Sigmoid colon (tissue), 7 donors: ENCODE results near the gene FLRT1. TPM values are rescaled to one million over a fixed set of nuclear protein-coding genes. Genes with fewer than 3 reads are reported as not detected.

Experiments used
- DNase-seq: peaks from one replicate; pipeline ENCODE4 v3.0.0-alpha.2; 2019
- H3K27ac ChIP-seq, 4 donors: fragments of 200-600 bp; sonication (generic); one replicate each; pipeline ENCODE4 v1.5.1; 2016 to 2019; ENCODE audit warnings: mild to moderate bottlenecking in 1 of 4
- H3K27me3 ChIP-seq, 3 donors: fragments of 200-600 bp; sonication (generic); one replicate each; pipeline ENCODE4 v1.5.1; 2019; ENCODE audit warnings: mild to moderate bottlenecking in 1 of 3
- H3K36me3 ChIP-seq, 4 donors: fragments of 200-600 bp; sonication (generic); one replicate each; pipeline ENCODE4 v1.5.1; 2016 to 2019
- H3K4me1 ChIP-seq, 4 donors: fragments of 200-600 bp; sonication (generic); one replicate each; pipeline ENCODE4 v1.5.1; 2017 to 2019
- H3K4me3 ChIP-seq, 4 donors: fragments of 200-600 bp; sonication (generic); one replicate each; pipeline ENCODE4 v1.5.1; 2017 to 2019; ENCODE audit warnings: mild to moderate bottlenecking in 2 of 4, moderate library complexity in 1 of 4
- H3K9me3 ChIP-seq, 4 donors: fragments of 200-600 bp in 3 of 4; sonication (generic) in 3 of 4; one replicate each; pipeline versions ENCODE4 v1.5.1 to v1.6.1; 2013 to 2019
- EP300 ChIP-seq, 4 donors: sonication (generic); formaldehyde crosslinking; IDR thresholded peaks; one replicate each; pipeline ENCODE4 v1.6.1; 2017; ENCODE audit warnings: antibody characterized with exemption in 4 of 4
- POLR2A ChIP-seq, 2 donors: fragments of 450-650 bp; IDR thresholded peaks; one replicate each; pipeline ENCODE4 v1.6.1; 2016; ENCODE audit warnings: antibody characterized with exemption in 2 of 2, mild to moderate bottlenecking in 2 of 2, moderate library complexity in 2 of 2
- POLR2AphosphoS5 ChIP-seq, 4 donors: sonication (generic); formaldehyde crosslinking; IDR thresholded peaks; one replicate each; pipeline ENCODE4 v1.6.1; 2017; ENCODE audit warnings: antibody characterized with exemption in 4 of 4
- WGBS, 2 donors: extraction: QIAGEN DNeasy Blood & Tissue Kit; methylation state at CpG; one replicate each; pipeline ENCODE4 v1.1.7; 2013; 5-methylcytosine and 5-hydroxymethylcytosine counted together
- intact Hi-C: fragments of 100-400 bp; cut with DNase I; formaldehyde crosslinking; loops from one replicate; pipeline ENCODE4 v1.15.1; 2023
- polyA plus RNA-seq, 3 donors: library from polyadenylated mRNA; stranded (reverse); fragments of 200-250 nt; gene quantifications; one replicate each; pipeline ENCODE4 v1.2.3, GENCODE V29; 2013
- total RNA-seq, 4 donors: library from RNA; depleted of rRNA; stranded (reverse); fragments of >200 nt; gene quantifications; one replicate each; pipeline ENCODE4 v1.1.0, GENCODE V29; 2016
- TF ChIP-seq, protein P1 (sequence below), 4 experiments: fragments of 450-650 bp in 3 of 4; fragments of 200-600 bp in 1 of 4; IDR thresholded peaks; one replicate each; pipeline ENCODE4 v1.5.1; 2016 to 2019; ENCODE audit warnings: antibody characterized with exemption in 4 of 4, mild to moderate bottlenecking in 3 of 4, moderate library complexity in 2 of 4
- donor health status: healthy with polysubstance abuse.
- donor health status: Bipolar disorder and iron deficiency.
- donor health status: healthy.

The FLRT1 gene
- total and polyA plus RNA-seq, 7 donors = 0.66 to 6.9 (median 2.9) TPM; not detected in 2

DNA sequence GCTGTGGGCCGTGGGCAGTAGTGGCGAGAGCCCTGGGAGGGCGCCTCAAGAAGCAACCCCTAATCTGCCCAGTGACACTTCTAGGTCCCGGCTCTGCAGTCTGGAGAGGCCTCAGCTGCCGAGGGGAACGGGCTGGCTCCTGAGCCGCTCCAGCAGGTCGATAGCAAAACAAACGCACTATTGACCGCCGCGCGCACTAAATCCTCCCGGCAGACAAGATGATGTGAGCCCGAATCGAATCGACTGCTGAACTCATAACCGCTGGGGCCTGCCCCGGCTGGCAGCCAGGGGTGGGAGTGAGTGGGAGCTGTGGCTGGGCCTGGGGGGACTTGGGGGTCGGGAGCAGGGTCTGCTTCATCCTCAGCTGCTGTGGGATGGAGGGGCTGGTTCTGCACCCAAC is 36.1 kb downstream of the FLRT1 start:
- 87 to 94% methylated on average over 20 of the region's 20 CpGs for WGBS, 2 donors
- DNase-seq = no peak

DNA sequence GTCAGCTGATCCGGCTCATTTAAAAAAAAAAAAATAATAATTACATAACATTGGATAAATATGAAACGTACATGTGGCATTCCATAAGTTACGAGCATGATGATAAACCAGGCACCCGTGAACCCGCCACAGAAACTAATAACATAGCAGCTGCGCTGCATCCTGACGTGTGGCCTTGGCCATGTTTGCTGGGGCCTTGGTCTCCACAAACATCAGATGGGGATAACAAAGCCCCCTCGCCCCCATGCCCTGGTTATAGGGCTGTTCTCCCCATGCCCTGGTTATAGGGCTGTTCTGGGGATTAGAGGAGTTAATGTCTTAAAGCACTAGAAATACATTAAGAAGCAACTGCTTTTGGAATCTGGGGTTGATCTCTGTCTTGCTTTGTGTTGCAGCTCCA is 36.7 kb downstream of the FLRT1 start:
- peak overlapping the region in 1 of 4 donors; percentile 18 for H3K27ac ChIP-seq
- H3K9me3 ChIP-seq = no peaks in the 10 kb centered on the region
- intact Hi-C loops = no loop called here
- TF ChIP-seq, protein P1, sequence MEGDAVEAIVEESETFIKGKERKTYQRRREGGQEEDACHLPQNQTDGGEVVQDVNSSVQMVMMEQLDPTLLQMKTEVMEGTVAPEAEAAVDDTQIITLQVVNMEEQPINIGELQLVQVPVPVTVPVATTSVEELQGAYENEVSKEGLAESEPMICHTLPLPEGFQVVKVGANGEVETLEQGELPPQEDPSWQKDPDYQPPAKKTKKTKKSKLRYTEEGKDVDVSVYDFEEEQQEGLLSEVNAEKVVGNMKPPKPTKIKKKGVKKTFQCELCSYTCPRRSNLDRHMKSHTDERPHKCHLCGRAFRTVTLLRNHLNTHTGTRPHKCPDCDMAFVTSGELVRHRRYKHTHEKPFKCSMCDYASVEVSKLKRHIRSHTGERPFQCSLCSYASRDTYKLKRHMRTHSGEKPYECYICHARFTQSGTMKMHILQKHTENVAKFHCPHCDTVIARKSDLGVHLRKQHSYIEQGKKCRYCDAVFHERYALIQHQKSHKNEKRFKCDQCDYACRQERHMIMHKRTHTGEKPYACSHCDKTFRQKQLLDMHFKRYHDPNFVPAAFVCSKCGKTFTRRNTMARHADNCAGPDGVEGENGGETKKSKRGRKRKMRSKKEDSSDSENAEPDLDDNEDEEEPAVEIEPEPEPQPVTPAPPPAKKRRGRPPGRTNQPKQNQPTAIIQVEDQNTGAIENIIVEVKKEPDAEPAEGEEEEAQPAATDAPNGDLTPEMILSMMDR (IDR thresholded peaks at IDR 0.05) = no peak
- TF ChIP-seq POLR2AphosphoS5 (IDR thresholded peaks at IDR 0.05) (no peak), EP300 (IDR thresholded peaks at IDR 0.05) (no peak), POLR2A (IDR thresholded peaks at IDR 0.05) (no peak)
- WGBS, 2 donors = 89 to 90% methylated on average over 8 of the region's 8 CpGs
- no peak for DNase-seq
- H3K36me3 ChIP-seq = no peaks in the 10 kb centered on the region
- peaks cover 0 to 21% (median 8%) of the 10 kb centered on the region in 4 donors for H3K4me1 ChIP-seq
- no peak overlapping the region for H3K4me3 ChIP-seq
- H3K27me3 ChIP-seq = no peaks in the 10 kb centered on the region

More for the DNA sequence above, 36.1 kb downstream of the FLRT1 start:
- Histone ChIP-seq H3K27ac (peak overlapping the region in 1 of 4 donors; percentile 18), H3K36me3 (no peaks in the 10 kb centered on the region), H3K9me3 (no peaks in the 10 kb centered on the region), H3K27me3 (no peaks in the 10 kb centered on the region), H3K4me1 (peaks cover 0 to 21% (median 8%) of the 10 kb centered on the region in 4 donors), H3K4me3 (no peak overlapping the region)
- intact Hi-C loops = no loop called here
- no peak for TF ChIP-seq EP300 (IDR thresholded peaks at IDR 0.05)
- no peak for TF ChIP-seq POLR2AphosphoS5 (IDR thresholded peaks at IDR 0.05)
- no peak for TF ChIP-seq POLR2A (IDR thresholded peaks at IDR 0.05)
- TF ChIP-seq, protein P1 (IDR thresholded peaks at IDR 0.05) = no peak

DNA sequence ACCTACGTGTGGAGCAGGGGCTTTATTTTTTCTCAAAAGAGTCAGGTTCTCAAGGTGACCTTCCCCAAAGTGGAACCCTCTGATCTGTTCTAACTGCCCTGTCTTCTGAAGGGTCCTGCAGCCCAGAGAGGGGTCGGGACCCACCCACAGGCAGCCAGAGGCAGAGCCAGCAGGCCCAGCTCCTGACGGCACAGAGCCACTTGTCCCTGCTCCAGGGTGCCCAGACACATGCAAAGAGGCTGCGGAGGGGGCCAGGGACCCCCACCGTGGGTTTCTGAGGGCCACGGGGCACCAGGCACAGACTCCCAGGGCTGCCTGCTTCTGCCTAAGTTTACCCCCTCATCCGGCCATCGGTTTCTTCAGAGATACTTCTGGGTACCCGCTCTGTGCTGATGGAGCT is 37.1 kb downstream of the FLRT1 start:
- H3K36me3 ChIP-seq = no peaks in the 10 kb centered on the region
- intact Hi-C loops = no loop called here
- H3K4me1 ChIP-seq = peaks cover 0 to 21% (median 8%) of the 10 kb centered on the region in 4 donors
- no peaks in the 10 kb centered on the region for H3K27me3 ChIP-seq
- TF ChIP-seq POLR2AphosphoS5 (IDR thresholded peaks at IDR 0.05) (no peak), EP300 (IDR thresholded peaks at IDR 0.05) (no peak), POLR2A (IDR thresholded peaks at IDR 0.05) (no peak)
- TF ChIP-seq, protein P1 (IDR thresholded peaks at IDR 0.05) = no peak
- 91 to 92% methylated on average over 9 of the region's 9 CpGs for WGBS, 2 donors
- DNase-seq = no peak
- no peaks in the 10 kb centered on the region for H3K9me3 ChIP-seq
- no peak overlapping the region for H3K4me3 ChIP-seq
- no peak overlapping the region for H3K27ac ChIP-seq

DNA sequence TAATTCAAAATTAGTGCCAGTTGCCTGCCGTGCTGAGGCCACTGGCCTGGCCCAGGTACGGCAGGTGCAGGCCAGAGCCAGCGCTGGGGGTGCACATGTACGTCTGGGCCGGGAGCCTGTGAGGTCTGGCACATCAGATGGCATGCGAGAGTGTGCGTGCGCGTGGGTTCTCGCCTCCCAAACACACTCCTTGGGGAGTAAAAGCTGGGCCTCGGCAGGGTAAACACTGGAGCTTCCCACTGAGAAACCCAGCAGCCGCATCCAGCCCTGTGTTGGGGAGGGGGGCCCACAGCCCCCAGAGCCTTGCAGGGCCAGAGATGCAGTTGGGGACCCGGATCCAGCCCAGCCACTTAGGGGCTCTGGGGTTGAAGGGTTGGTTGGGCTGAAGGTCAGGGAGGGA is 37.8 kb downstream of the FLRT1 start:
- Histone ChIP-seq H3K9me3 (no peaks in the 10 kb centered on the region), H3K4me3 (no peak overlapping the region), H3K27ac (no peak overlapping the region), H3K4me1 (peaks cover 0 to 21% (median 8%) of the 10 kb centered on the region in 4 donors), H3K27me3 (no peaks in the 10 kb centered on the region), H3K36me3 (no peaks in the 10 kb centered on the region)
- no peak for TF ChIP-seq POLR2AphosphoS5 (IDR thresholded peaks at IDR 0.05)
- intact Hi-C loops = no loop called here
- 85 to 86% methylated on average over 13 of the region's 13 CpGs for whole genome bisulfite sequencing, 2 donors
- no peak for DNase-seq

DNA sequence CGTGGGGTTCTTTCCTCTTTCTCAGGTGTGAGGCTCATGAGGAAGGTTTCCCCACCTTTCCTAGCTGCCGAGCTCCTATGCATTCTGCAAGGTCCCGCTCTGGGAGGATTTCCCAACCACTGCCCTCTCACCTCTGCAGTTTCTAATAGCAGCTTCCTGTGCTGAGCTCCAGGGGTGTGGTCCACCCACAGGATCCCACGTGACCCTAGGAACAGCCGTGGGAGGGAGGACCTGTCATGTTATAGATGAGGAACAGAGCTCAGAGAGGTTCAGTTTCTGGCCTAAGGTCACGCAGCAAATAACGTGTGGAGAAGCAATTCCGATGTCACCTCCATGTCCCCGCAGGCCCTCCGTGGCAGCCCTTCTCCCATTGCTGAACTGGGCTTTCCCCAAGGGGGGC is 38.5 kb downstream of the FLRT1 start:
- Histone ChIP-seq H3K4me1 (peaks cover 0 to 21% (median 8%) of the 10 kb centered on the region in 4 donors), H3K27me3 (no peaks in the 10 kb centered on the region), H3K36me3 (no peaks in the 10 kb centered on the region), H3K4me3 (no peak overlapping the region), H3K27ac (no peak overlapping the region), H3K9me3 (no peaks in the 10 kb centered on the region)
- WGBS, 2 donors = 76 to 79% methylated on average over 10 of the region's 10 CpGs
- TF ChIP-seq POLR2AphosphoS5 (IDR thresholded peaks at IDR 0.05) (no peak), POLR2A (IDR thresholded peaks at IDR 0.05) (no peak), EP300 (IDR thresholded peaks at IDR 0.05) (no peak)
- TF ChIP-seq, protein P1 (IDR thresholded peaks at IDR 0.05) = no peak
- DNase-seq = no peak
- intact Hi-C loops = no loop called here
